Effector CD4-positive, alpha-beta T cell (primary cell): ENCODE results near the gene ATP2B2.

Source experiments
- DNase-seq: peaks from one replicate; pipeline ENCODE4 v3.0.0-alpha.2; 2020

Gene ATP2B2

GRCh38 chr3:10357095-10357494 lies 148.3 kb downstream of the ATP2B2 start:
- no peak for DNase-seq

- no peak for DNase-seq
Observed at GRCh38 chr3:10356461-10356981, 148.9 kb downstream of the ATP2B2 start.

GRCh38 chr3:10354361-10355015 lies 150.9 kb downstream of the ATP2B2 start:
- DNase-seq: no peak

- DNase-seq: no peak
Observed at GRCh38 chr3:10353661-10354360, 151.6 kb downstream of the ATP2B2 start.

- DNase-seq: no peak
Observed at GRCh38 chr3:10353160-10353559, 152.2 kb downstream of the ATP2B2 start.

GRCh38 chr3:10352146-10352911 lies 153.1 kb downstream of the ATP2B2 start:
- no peak for DNase-seq

- DNase-seq: no peak
Observed at GRCh38 chr3:10351013-10351735, 154.2 kb downstream of the ATP2B2 start.

- DNase-seq: no peak
Observed at GRCh38 chr3:10350324-10350985, 154.9 kb downstream of the ATP2B2 start.

- no peak for DNase-seq
Observed at GRCh38 chr3:10349801-10350200, 155.6 kb downstream of the ATP2B2 start.

- no peak for DNase-seq
Observed at GRCh38 chr3:10348404-10348721, 157.0 kb downstream of the ATP2B2 start.

GRCh38 chr3:10347648-10348403 lies 157.6 kb downstream of the ATP2B2 start:
- DNase-seq: no peak

- DNase-seq: no peak
Observed at GRCh38 chr3:10345911-10346310, 159.5 kb downstream of the ATP2B2 start.

GRCh38 chr3:10344944-10345575 lies 160.3 kb downstream of the ATP2B2 start:
- no peak for DNase-seq

- peak; percentile 43 for DNase-seq
Observed at GRCh38 chr3:10344147-10344943, 161.0 kb downstream of the ATP2B2 start.

- DNase-seq: no peak
Observed at GRCh38 chr3:10343526-10343925, 161.9 kb downstream of the ATP2B2 start.

- no peak for DNase-seq
Observed at GRCh38 chr3:10342781-10343180, 162.6 kb downstream of the ATP2B2 start.

- DNase-seq: no peak
Observed at GRCh38 chr3:10341901-10342398, 163.4 kb downstream of the ATP2B2 start.

- no peak for DNase-seq
Observed at GRCh38 chr3:10340476-10340875, 164.9 kb downstream of the ATP2B2 start.

GRCh38 chr3:10340046-10340445 lies 165.3 kb downstream of the ATP2B2 start:
- no peak for DNase-seq

- no peak for DNase-seq
Observed at GRCh38 chr3:10339376-10339955, 165.9 kb downstream of the ATP2B2 start.
